GM19099 (cell line): ENCODE data around the gene PIK3CD.
A peak's percentile ranks its signal among the peaks of the same experiment; 100 is the strongest.

Source experiments
- POLR2A ChIP-seq: IDR thresholded peaks from 3 replicates; pipeline ENCODE4 v1.6.1; 2011; ENCODE audit warnings: low read depth; ENCODE audit not compliant: insufficient read length; ENCODE audit errors: extremely low read depth

PIK3CD gene

DNA sequence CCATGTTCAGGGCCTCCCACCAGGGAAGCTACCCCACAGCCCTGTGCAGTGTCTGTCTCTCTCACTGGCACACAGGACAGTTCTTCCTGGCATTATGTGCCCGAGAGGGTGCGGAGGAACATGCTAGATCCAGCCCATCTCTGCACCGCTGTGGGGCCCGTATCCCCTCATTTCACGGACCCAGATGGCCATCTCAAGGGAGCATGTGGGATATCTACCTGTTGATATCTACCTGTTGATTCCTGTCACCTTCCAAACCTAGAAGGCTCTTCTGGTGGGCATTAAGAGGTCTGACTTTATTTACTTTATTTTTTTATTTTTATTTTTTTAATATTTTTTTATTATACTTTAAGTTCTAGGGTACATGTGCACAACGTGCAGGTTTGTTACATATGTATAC, 11.7 kb downstream of the PIK3CD start:
- no peak for TF ChIP-seq POLR2A

DNA sequence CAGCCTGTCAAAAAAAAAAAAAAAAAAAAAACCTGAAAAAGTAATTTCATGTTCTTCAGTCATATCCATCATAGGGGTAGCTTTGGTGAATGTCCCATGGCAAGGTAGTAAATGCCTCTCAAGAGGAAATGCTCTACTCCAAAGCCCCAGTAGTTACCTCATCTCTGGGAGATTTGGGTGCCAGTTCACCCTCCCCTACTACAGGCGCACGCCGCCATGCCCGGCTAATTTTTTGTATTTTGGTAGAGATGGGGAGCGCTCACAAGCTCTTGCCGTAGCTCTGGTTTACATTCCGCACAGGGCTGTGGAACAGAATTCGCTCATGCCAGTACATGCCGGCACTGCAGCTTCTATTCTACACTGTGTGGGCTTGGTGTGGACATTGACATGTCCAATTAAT, 13.7 kb downstream of the PIK3CD start:
- no peak for TF ChIP-seq POLR2A

DNA sequence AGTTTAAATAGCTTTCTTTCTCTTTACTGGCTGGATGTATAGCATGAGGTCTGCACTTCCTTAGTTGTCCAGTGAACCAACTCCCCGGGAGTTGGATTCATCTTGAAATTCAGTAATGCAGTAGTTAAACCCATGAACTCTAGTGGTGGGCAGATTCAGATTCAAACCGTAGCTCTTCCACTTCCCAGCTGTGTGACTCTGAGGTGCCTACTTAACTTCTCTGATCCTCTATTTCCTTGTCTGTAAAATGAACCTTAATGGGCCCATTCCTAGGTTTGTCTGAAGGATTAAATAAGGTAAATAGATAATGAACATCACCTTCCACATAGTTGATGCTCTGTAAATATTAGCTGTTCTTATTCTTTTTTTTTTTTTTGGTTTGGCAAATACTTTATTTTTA, 16.5 kb downstream of the PIK3CD start:
- no peak for TF ChIP-seq POLR2A

DNA sequence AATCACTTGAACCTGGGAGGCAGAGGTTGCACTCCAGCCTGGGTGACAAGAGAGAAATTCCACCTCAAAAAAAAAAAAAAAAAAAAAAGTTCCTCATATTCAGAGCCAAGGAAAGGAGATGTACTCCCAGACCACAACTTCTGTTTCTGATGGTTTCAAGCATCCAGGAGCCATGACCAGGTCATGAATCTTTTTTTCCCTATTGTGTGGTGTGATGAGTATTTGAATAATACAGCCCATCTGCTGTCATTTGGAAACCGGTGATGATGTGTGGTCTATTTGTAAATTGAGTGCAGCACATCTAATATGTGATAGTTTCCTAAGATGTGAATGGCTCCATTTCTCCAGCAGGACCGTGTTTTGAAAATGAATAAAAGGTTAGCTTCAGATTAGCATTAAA, 18.6 kb downstream of the PIK3CD start:
- no peak for TF ChIP-seq POLR2A

DNA sequence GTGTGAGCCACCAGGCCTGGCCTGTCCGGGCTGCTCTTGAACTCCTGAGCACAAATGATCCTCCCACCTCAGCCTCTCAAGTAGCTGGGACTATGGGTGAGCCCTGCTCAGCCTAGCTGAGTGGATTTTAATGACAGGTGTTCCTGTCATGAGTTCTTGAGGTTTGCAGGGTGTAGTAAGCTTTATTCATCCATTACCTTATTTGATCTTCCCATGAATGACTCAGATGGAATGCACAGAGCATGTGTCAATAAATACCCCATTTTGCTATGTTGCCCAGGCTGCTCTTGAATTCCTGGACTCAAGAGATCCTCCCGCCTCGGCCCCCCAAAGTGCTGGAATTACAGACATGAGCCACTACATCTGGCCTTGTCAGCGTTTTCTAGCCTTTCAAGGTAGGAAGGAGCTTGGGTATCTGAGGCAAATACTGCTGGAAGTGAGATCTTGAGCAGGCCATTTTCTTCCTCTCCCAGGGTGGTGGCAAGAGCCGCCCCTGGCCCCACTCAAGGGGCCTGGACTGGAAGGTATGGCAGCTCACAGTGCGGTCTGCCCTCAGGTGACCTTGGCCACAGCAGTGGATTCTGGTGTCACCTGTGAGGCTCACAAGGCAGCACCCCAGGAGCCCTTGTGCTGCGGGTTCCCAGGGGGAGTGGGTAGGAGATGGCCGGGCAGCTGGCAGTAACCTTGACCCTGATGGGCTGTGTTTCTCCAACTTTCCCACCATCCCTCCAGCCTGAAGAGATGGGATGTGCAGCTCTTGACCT, 20.0 kb downstream of the PIK3CD start:
- no peak for TF ChIP-seq POLR2A

GRCh38 chr1:9672444-9672843, 20.9 kb downstream of the PIK3CD start:
- no peak for TF ChIP-seq POLR2A

DNA sequence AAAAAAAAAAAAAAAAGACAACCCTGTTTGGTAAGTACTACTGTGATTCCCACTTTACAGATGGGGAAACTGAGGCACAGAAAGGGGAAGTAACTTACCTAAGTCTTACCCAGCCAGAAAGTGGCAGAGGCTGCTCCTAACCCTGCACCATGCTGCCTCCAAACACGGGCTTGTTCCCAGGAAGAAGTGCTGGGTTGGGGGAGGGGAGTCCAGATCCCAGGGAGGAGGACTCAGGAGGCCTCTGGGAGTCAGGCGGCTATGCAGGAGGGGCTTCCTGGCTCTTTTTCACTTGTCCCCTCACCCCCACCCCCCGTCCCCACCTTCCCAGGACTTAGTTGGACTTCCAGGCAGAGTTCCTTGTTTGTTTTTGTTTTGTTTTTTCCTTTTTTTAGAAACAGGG, 23.9 kb downstream of the PIK3CD start:
- TF ChIP-seq POLR2A: no peak

- TF ChIP-seq POLR2A: no peak
Observed at GRCh38 chr1:9676815-9677393, 25.4 kb downstream of the PIK3CD start.

DNA sequence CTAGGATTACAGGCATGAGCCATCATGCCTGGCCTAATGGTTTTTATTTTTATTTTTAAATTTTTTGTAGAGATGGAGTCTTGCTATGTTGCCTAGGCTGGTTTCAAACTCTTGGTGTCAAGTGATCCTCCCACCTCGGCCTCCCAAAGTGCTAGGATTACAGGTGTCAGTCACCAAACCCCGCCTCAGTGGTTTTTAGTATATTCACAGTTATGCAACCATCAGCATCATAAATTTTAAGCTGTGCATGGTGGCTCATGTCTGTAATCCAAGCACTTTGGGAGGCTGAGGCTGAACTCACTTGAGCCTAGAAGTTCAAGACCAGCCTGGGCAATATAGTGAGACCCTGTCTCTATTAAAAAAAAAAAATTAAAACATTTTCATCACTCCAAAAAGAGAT, 28.6 kb downstream of the PIK3CD start:
- TF ChIP-seq POLR2A: no peak

DNA sequence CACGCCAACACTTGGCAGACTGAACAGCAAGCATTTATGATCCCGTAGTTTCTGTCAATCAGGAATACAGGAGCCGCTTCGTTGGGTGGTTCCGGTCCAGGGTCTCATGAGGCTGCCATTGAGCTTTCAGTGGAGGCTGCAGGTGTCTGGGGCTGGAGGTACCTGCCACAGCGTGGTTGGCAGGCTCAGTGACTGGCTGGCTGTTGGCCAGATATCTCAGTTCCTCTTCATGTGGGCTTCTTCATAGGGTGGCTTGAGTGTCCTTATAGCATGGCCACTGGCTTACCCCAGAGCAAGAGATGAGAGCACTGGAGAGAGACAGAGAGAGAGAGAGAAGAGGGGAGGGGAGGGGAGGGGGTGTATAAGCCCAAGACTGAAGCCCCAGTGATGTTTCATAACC, 29.3 kb downstream of the PIK3CD start:
- no peak for TF ChIP-seq POLR2A

GRCh38 chr1:9684801-9685200, 33.3 kb downstream of the PIK3CD start:
- TF ChIP-seq POLR2A: no peak

DNA sequence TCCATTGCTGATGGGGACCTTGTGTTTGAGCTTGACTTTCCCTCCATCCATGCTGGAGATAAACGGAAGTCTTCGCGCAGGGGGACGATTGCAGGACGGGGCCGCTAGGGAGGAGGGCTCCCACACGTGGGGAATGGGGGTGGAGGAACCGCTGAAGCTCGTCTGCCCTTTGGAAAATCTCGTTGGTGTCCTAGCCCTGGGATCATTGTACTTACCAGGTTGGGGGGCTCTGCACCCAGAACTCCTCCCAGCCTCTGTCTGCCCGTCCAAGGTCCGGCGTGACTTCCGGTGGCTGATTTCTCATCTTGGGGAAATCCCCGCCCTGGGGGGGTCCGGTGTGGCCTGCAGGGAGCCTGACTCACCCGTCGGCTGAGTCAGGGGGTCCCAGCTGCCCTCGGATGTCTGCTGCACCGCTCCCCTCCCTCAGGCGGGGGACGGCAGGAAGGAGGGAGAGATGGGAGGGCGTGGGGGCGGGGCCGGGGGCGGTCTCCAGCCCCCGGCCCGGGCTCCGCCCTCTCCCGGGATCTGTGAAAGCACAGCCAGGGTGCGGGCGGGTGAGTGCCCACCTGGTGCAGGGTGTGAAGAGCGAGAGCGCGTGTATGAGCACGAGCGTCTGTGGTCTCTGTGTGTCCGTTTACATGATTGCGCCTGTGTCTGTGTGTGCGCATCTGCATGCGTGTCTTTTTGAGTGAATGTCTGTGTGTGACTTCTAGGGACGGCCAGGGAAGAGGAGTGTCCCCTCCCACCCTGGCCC, 35.8 kb downstream of the PIK3CD start:
- peak; percentile 39 for TF ChIP-seq POLR2A

- TF ChIP-seq POLR2A: no peak
Observed at GRCh38 chr1:9687874-9688582, 36.5 kb downstream of the PIK3CD start.

DNA sequence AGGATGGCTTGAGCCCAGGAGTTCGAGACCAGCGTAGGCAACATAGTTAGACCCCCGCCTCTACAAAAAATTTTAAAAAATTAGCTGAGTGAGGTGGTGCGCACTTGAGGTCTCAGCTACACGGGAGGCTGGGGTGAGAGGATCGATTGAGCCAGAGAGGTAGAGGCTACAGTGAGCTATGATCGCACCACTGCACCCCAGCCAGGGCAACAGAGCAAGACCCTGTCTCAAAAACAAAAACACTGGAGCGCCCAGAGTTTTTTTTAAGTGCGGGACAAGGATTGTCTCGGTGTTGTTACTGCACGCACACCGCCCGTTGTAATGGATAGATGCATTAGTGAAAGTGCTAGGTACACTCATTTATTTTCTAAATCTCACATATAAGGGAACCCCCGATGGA, 37.1 kb downstream of the PIK3CD start:
- no peak for TF ChIP-seq POLR2A

- TF ChIP-seq POLR2A: peak; percentile 46
Observed at GRCh38 chr1:9689011-9689706, 37.6 kb downstream of the PIK3CD start.
